NCI-H1092 treated with DMSO at 0.1 percent for 48 hours (cell line): Measurements from ENCODE around the gene SUN5.
A peak's percentile ranks its signal among the peaks of the same experiment; 100 is the strongest.
"Not testable (repeated sequence)": the region's sequence is repeated elsewhere in the genome, so short reads cannot be mapped to it uniquely, and the experiment has no call there.

ENCODE experiments used
- DNase-seq: peaks from one replicate; lab custom pipeline; 2025; lab: John Stamatoyannopoulos, UW

The SUN5 gene

GRCh38 chr20:32977281-32978008 lies 26.8 kb downstream of the SUN5 start:
- DNase-seq, result no peak

DNA sequence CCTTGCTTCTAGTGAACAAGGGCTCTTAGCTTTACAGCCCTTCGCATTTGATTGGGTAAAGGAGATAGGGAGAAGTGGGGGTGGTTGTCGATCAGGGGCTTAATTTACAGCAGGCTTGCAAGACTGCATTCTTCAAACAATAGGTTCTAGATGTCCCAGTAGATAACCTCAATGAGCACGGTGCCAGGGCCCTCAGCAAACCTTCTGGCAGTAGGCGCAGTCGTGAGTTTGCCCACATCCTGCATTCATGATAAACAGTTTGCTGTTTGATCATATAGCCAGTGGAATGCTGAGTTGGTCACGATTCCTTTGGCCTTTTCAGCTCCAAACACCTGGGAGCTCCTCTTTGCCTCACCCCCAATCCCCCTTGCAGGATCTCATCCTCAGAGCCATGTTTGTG lies 27.5 kb downstream of the SUN5 start:
- DNase-seq, result no peak

DNA sequence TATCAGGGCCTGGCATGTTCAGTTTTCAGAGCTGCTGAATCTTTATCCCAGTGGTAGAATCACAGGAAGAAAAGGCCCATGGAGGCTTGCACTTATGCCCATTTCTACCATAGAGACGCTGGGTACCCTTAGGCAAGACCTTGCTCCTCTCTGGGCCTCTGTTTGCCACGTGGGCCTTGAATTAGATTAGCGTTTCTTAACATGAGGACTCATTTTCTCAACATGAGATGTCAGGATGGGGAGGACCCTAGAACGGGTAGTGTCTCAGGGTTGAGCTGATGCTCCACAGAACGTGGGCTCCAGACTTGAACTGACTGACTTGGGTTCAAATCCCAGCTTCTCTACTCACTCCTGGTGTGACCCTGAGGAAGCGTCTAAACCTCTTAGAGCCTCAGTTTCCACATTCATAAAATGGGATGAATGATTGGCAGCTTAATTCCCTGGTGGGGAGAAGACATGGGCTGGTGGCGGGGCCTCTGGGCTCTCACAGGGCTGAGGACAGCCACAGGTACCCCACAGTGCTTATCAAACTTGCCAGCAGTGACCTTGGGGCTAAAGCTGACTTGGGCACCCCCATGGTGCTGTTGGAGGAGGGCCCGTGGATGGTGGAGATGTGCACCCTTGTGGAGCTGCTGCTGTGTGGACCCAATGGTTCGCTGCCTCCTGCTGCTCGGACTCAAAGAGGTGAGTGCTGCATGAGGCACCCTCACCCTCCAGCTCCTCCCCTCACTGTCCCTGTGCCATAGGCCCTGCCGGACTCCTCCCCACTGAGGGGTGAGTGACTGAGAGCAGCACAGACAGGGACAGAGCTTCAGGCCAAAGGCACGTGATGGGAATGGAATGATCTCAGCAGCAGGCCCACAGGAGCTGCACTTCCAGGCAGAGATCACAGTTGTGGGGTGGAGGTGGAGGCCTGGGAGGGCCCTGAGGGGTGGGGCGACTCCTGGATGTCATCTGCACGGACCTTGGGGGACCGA lies 28.2 kb downstream of the SUN5 start:
- DNase-seq, result no peak

GRCh38 chr20:32975121-32975520 lies 29.1 kb downstream of the SUN5 start:
- not testable (repeated sequence) for DNase-seq

GRCh38 chr20:32974204-32975064 lies 29.8 kb downstream of the SUN5 start:
- DNase-seq, result not testable (repeated sequence)

GRCh38 chr20:32973077-32973717 lies 31.0 kb downstream of the SUN5 start:
- DNase-seq, result no peak

DNA sequence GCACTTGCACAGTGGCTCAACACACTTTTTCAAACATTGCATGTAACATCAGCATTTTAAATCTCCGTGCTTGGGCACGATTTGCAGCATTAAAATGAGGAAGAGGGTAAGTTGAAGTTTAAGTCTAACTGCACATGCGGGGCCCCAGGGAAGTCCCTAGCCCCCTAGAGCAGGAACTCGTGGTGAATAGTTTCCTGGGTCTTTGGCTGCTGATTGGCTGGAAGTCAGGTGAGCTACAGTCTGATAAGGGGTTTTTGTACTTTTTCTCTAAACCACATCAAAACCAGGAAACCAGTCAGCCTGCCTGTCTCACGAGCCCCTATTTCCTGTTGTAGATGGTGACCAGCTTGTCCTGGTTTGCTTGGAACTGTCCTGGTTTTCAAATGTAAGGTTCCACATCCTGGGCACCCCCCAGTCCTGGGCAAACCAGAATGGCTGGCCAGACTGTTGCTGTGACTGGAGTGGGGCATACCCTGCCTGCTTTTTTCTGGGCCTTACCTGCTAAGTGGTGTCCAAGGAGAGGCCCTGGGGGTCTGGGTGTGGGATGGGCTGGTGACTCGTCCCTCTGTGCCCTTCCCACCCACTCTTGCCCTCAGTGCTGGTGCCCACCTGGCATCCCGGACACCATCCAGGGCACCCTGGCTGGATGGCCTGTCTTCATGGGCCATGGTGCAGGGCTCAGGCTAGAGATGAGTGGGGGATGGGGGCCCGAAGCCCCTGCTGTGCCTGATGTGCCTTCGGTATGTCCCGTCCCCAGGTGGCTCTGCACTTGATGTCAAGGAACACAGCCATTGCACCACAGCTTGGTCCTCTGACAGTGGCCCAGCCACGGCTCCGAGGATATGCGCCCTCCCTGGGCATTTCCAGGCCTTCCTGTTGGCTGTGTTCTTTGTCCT lies 31.8 kb downstream of the SUN5 start:
- DNase-seq, result no peak

GRCh38 chr20:32971703-32972161 lies 32.5 kb downstream of the SUN5 start:
- DNase-seq, result peak; percentile 25

DNA sequence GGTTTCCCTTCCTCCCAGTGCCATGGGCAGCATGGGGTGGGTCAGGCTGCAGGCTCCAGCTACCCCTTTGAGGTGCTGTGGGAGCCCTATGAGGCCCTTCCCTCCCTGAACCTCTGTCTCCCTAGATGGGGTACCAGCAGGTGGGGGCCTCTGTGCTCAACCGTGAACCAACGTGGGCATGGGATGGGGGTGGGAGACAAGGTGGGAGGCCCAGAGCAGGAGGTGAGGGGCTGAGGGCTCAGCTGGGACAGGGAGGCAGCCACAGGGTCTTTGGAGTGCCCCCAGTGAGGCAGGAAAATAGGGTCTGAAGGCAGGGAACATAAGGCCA lies 33.3 kb downstream of the SUN5 start:
- no peak for DNase-seq

DNA sequence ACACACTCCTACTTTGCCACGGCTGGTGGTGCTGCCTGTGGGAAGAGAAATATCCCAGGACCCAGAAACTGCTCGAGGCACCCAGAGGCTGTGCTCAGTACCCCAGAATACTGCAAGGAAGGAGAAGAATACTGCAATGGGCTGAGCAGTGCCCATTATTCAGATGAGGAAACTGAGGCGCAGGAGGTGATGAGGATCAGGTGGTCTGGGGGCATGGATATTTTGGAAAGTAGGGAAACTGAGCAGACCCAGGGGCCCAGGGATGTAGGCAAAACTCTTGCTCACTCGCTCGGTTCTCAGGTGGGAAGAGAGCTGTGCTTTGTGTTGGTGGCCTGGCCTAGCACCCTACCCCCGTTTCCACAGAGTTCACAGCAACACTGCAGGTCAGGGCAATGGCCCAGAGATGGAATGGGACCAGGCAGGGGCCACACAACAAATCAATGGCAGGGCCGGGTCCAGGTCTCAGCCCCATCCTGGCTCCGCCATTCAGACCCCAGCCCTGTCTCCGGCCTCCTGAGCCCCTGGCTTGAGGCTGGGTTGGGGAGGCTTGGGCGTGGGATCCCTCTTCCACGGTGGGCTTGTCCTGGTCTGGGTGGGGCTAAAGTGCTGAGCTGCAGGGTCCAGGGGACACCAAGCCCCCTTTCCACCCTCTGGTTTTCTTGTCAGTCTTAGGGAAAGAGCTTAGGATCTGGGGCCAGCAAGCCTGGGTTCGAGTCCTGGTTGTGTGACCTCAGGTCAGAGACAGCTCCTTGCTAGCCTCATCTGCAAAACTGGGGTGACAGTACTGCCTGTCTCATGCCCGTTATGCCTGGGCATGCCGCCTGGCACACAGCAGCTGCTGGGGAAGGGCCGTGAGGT lies 33.9 kb downstream of the SUN5 start:
- DNase-seq, result no peak

- no peak for DNase-seq
Observed at GRCh38 chr20:32969356-32970114, 34.7 kb downstream of the SUN5 start.

GRCh38 chr20:32968478-32969241 lies 35.6 kb downstream of the SUN5 start:
- no peak for DNase-seq

- no peak for DNase-seq
Observed at GRCh38 chr20:32967961-32968457, 36.2 kb downstream of the SUN5 start.

DNA sequence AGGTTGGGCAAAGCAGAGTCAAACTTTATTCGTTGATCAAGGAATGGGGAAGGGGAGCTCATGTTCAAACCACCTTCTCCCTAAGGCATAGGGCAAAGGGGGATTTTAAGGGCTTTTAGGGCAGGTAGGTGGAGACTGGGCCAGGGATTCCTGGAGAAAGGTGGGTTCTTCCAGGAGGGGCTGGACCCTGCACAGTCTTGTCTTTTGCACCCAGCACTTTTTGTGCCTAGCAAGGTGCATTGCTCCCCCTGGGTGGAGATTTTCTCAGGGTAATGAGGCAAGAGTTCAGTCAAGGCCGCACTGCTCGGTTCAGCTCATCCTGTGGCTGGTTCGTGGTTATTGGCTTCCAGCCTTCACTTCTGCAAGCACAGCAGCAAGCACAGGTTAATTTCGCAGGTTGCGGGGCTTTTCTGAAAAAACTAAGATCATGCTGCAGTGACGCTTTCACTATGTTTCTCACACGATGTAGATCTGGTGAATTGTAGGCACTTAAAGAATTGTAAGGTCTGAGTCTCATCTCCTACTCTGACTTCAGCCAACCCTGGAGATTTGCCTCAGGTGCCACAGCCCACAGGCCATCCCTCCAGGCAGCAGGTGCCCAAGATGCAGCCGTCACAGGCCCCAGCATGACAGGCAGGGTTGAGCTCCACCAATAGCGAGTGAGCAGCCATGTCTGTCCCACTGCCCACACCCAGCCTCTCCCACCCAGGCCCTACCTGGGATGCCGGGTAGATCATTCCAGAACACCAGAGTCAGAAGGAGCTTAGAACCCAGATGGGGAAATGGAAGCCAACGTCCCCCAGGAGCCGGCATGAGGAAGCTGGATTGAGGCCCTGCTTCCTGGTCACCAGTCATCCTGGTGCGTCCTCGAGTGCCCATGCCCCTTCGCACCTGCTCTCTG lies 37.1 kb downstream of the SUN5 start:
- DNase-seq, result no peak

DNA sequence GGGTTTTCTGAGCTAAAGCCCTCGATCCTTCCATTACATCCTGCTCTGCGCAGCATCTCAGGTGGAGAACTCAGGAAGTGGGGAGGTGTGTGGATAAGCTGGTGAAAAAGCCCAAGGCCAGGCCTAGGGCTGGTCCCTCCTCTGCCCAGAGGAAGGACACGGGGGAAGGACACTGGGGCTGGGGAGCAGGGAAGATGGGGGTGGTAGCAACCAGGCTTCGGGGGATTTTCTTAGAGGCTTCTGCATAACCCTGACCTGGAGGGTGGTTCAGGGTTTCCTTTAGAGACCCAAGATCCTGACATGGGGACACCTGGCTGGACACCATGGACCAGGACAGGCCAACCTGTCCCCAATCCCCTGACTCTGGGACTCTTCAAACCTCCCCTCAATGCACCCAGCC lies 37.9 kb downstream of the SUN5 start:
- no peak for DNase-seq

GRCh38 chr20:32965581-32966373 lies 38.5 kb downstream of the SUN5 start:
- no peak for DNase-seq
